GM18873 (cell line): Measurements from ENCODE around the gene GLCCI1.

ENCODE experiments used
- ATAC-seq: cut with Tn5 transposase; IDR thresholded peaks from one replicate; pipeline ENCODE4 v1.9.1; 2021; ENCODE audit warnings: mild to moderate bottlenecking, moderate library complexity, moderate number of reproducible peaks; ENCODE audit not compliant: unreplicated experiment, low FRiP score

GLCCI1 gene

GRCh38 chr7:7968544-7969305 lies at the start of gene GLCCI1:
GLCCI1 (plus strand) TSS chr7:7968796; CDS start chr7:7969351, 555 bp downstream.
- ATAC-seq: peak; percentile 84

DNA sequence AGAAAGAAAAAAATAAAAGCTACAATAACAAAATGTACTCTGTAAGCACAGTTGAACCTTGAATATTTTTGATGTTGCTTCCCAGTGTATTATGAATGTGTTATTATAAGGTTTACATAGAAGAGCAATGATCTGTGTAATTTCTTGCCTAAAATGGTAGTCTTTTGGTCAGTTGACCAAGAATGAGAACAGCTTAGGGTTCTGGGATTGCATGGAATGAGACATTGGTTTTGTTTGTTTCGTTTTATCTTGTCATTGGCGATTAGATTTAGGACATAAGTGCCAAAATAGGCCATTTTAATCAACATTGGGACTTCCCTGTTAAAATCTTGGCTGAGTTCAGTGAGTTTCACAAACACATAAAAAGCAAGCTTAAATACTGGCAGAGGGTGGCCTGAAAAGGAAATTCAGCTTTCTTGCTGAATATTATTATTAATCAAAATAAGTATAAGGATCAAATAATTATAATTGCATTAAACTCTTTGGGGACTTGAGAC lies 49.1 kb upstream of the GLCCI1 start:
- no peak for ATAC-seq

DNA sequence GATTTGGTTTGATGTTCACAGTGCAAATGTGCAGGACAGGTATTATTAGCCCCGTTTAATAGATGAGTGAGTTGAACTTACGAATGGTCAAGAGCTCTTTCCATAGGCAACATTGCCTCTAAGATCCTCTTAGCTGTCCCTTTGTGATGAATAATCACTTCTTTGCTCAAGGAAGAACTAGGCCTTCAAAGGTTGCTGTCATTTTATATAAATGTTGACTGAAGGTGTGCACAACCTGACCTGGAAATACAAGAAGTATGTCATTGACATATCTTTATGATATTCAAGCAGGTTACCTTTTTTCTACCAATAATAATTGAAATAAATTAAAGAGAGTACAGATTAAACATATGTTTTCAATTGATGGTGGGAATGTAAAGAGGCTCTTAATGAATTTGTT lies 48.5 kb upstream of the GLCCI1 start:
- ATAC-seq: no peak

DNA sequence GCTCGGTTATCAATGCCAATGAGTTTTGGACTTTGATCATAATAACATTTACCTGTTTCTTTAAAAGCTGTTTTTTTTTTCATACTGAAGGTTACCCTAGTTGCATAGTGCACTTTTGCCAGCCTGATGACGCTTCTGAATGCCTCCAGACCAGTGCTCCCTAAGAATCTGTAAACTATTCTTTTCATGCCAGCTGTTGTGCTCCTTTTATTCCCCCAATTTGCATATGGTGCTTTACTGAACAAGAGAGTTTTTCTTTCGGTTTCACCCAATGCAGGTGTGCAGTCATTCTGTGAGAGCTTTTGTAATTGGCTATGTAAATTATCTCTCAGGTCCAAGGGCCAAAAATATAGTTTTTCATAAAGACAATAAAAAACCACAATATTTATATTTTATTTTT lies 48.1 kb upstream of the GLCCI1 start:
- peak; percentile 91 for ATAC-seq

- no peak for ATAC-seq
Observed at GRCh38 chr7:7921830-7922229, 46.8 kb upstream of the GLCCI1 start.

DNA sequence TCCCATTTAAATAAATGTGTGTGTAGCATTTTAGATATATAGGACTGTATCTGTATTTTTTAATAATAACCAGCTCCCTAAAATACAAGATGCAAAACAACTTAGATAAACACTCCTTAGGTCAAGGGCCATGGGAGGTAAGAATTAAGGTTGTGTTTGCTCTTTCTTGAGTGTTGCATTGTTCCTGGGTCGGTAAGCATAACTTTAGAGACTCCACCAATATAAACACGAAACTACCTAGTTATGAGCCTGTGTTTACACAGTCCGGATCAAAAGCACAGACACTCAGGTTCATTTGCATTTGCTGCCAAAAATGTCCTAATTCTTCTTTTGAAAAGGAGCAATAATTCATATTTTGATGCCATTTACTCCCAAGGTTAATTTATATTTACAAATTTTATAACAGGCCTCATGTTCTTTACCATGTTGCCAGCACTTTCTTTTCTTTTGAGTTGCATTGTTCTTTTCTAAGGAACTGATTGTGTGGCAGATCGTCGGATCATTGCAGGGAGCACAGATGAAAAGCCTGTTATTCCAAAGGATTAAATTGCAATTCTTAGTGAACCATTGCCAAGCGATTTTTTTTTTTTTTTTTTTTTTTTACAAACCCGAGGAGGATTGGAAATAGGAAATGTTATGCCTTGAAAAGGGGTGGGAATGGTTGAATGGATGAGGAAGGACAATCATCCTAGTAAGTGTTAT lies 45.8 kb upstream of the GLCCI1 start:
- no peak for ATAC-seq

DNA sequence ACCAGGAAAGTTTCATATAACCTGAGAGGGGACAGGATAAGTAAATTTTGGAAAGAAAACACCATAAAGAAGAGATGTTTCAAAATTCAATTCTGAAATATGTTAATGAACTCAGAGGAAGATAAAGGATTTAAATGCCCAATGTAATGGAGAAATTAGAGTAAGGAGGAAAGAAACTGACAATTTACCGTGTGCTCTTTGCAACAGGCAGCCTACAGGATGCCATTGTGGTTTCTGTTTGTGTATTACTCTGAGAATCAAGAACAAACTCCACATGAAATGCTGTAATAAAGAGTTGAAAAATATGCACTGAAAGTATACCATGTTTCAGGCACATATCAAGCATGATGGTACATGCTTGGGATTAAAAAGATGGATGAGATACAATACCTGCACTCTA lies 44.8 kb upstream of the GLCCI1 start:
- no peak for ATAC-seq

GRCh38 chr7:7924303-7924702 lies 44.3 kb upstream of the GLCCI1 start:
- ATAC-seq: no peak

- ATAC-seq: no peak
Observed at GRCh38 chr7:7931626-7932025, 37.0 kb upstream of the GLCCI1 start.

DNA sequence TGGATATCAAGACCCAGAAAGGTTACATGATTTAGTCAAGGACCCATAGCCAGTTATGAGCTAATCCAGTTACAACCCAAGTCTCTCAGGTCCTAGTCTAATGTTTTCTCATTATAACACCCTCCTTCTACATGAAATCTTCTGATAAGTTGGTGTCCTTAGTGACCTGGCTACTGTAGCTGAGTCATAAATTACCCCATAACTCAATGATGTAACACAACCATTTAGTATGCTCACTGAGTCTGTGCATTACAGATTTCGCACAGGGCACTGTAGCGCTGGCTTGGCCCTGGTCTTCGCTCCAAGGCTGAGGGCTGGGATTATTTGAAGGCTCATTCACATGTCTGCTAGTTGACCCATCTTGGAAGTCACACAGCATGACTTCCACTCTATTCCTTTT lies 36.0 kb upstream of the GLCCI1 start:
- ATAC-seq: no peak

DNA sequence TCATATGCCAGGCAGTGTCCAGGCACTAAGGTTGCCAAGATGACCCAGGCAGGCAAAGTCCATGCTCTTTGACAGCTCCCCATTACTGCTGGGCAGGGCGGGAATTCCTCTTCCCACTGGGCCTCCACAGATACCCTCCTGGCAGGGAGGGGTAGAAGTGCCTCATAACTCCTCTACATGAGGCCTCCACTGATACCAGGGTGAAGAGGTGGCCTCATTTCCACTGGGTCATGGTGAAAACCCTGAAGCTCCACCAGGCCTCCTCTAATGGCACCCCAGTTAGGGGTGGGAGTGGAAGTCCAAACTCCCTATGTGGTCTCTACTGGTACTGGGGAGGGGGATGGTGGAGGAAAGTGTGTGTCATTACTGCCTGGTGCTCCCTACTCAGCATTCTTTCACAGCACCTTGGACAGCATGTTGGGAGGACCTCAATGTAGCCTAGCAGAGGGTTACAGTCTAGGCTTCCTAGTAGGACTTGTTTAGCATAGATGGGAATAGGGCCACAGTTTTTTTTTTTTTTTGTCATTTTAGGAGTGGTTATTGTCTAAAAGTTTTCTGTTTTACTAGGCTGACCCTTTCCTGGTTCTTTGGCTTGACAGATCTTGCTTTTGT lies 34.6 kb upstream of the GLCCI1 start:
- ATAC-seq: no peak

DNA sequence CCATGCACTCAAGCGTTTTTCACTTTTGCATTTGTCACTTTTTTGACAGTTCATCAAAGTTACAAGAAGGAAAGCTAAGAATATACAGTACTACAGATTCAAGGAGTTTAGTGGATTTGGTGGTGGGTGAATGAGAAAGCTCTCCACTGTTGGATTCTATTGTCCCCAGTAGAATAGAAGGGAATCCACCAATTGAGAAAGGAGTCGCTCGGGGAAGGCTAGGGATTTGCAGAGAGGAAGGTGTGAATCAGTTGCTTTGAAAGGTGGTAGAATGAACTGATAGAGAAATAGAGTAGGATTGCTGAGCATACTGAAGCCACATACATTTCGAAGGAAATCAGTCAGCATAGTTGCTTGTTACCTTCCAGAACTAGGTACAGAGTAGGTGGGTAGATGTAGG lies 33.7 kb upstream of the GLCCI1 start:
- no peak for ATAC-seq

GRCh38 chr7:7938471-7938870 lies 30.1 kb upstream of the GLCCI1 start:
- no peak for ATAC-seq

- no peak for ATAC-seq
Observed at GRCh38 chr7:7943951-7944350, 24.6 kb upstream of the GLCCI1 start.

DNA sequence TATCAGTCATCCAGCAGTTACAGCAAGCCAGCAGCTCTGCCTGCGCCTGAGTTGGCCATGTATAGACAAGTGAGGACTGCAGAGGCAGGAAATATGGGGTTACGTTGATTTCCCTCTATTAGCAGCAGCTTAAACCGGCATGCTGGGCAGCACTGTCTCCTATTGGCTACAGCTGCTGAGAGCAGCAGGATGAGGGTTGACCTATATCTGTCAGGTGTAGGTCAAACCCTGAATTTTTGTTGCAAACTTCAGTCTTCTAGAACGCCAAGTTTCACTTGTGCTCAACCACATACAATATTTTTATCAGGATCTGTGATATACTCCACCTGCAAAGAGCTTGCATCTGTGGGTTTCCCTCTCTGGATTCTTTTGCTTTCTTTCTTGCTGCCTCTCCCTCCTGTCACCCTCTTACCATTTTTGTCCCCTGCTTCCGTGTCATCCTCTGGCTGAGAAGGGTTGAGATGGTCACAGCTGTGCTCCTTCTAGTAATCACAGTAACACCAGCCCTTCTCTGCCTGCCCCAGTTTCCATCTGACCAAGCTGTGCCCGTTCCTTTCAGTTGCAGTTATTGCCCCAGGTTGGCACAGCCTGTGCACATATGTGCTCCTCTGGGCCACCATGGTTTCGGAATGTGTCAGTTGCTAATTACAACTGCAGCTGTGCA lies 23.8 kb upstream of the GLCCI1 start:
- peak; percentile 91 for ATAC-seq

GRCh38 chr7:7946486-7946885 lies 22.1 kb upstream of the GLCCI1 start:
- ATAC-seq: no peak

GRCh38 chr7:7948232-7948631 lies 20.4 kb upstream of the GLCCI1 start:
- no peak for ATAC-seq

- no peak for ATAC-seq
Observed at GRCh38 chr7:7953806-7954205, 14.8 kb upstream of the GLCCI1 start.

DNA sequence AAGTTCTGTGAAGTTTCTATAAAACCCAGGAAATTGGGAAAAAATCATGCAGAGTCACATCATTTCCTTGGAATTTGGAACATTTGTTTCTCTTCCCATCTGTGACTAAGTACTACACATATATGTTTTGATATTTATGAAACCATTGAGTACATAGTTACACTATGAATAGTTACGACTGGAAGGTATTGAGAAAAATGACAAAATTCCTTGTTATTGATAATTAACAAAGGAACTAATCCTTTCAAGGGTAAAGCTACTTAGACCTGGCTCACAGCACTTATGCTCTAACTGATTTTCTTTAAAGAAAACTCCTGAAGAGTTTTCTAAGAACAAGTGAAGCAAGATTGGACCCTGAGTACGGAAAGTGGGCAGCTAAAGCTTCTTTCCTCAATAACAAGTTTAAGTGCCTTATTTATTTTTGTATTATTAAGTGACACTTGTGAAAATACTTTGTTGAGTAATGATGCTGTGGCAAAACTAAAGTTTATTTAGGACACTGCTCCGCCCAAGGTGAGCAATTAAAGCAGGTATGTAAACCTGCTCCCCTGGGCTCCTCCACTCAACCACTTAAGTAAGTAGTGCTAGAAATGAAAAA lies 12.0 kb upstream of the GLCCI1 start:
- no peak for ATAC-seq

GRCh38 chr7:7957513-7957912 lies 11.1 kb upstream of the GLCCI1 start:
- ATAC-seq: no peak
